MM.1S (cell line): Measurements from ENCODE around the gene VN1R5.

Experiments used
- EZH2phosphoT487 ChIP-seq: fragments of 300-600 bp; sonication (generic); IDR thresholded peaks from 2 replicates; pipeline ENCODE4 v1.6.1; 2018; ENCODE audit warnings: antibody characterized with exemption, low read length
- TF ChIP-seq, protein P1 (sequence below): fragments of 300-600 bp; sonication (generic); IDR thresholded peaks from 2 replicates; pipeline ENCODE4 v1.5.1; 2016; ENCODE audit warnings: antibody characterized with exemption, low read length, mixed read lengths

DNA sequence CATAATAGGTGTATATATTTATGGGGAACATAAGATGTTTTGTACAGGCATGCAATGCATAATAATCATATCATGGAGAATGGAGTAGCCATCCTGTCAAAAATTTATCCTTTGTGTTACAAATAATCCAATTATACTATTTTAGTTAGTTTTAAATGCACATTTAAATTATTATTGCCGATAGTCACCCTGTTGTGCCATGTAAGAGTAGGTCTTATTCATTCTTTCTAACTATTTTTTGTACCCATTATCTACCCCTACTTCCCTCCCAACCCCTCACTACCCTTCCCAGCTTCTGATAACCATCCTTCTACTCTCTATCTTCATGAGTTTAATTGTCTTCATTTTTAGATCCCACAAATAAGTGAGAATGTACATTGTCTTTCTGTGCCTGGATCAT lies 8.3 kb upstream of the VN1R5 start:
- TF ChIP-seq, protein P1, sequence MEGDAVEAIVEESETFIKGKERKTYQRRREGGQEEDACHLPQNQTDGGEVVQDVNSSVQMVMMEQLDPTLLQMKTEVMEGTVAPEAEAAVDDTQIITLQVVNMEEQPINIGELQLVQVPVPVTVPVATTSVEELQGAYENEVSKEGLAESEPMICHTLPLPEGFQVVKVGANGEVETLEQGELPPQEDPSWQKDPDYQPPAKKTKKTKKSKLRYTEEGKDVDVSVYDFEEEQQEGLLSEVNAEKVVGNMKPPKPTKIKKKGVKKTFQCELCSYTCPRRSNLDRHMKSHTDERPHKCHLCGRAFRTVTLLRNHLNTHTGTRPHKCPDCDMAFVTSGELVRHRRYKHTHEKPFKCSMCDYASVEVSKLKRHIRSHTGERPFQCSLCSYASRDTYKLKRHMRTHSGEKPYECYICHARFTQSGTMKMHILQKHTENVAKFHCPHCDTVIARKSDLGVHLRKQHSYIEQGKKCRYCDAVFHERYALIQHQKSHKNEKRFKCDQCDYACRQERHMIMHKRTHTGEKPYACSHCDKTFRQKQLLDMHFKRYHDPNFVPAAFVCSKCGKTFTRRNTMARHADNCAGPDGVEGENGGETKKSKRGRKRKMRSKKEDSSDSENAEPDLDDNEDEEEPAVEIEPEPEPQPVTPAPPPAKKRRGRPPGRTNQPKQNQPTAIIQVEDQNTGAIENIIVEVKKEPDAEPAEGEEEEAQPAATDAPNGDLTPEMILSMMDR, result no peak
- no peak for TF ChIP-seq EZH2phosphoT487
